Measurements from ENCODE around the gene SEMA6A. TPM values are rescaled to one million over a fixed set of nuclear protein-coding genes. Genes with fewer than 3 reads are reported as not detected.

The SEMA6A gene, protein sequence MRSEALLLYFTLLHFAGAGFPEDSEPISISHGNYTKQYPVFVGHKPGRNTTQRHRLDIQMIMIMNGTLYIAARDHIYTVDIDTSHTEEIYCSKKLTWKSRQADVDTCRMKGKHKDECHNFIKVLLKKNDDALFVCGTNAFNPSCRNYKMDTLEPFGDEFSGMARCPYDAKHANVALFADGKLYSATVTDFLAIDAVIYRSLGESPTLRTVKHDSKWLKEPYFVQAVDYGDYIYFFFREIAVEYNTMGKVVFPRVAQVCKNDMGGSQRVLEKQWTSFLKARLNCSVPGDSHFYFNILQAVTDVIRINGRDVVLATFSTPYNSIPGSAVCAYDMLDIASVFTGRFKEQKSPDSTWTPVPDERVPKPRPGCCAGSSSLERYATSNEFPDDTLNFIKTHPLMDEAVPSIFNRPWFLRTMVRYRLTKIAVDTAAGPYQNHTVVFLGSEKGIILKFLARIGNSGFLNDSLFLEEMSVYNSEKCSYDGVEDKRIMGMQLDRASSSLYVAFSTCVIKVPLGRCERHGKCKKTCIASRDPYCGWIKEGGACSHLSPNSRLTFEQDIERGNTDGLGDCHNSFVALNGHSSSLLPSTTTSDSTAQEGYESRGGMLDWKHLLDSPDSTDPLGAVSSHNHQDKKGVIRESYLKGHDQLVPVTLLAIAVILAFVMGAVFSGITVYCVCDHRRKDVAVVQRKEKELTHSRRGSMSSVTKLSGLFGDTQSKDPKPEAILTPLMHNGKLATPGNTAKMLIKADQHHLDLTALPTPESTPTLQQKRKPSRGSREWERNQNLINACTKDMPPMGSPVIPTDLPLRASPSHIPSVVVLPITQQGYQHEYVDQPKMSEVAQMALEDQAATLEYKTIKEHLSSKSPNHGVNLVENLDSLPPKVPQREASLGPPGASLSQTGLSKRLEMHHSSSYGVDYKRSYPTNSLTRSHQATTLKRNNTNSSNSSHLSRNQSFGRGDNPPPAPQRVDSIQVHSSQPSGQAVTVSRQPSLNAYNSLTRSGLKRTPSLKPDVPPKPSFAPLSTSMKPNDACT
- total RNA-seq = 0.27 and 0.99 TPM in 2 replicates
- polyA plus RNA-seq (2012) = 1.9 TPM

GRCh38 chr5:116574367-116575325, at the start of gene SEMA6A:
TSS of gene SEMA6A (minus strand) at chr5:116574823. CDS start at chr5:116504944, 69,879 bp downstream.
- peak; percentile 81 for DNase-seq (ENCODE audit: low read depth)

GRCh38 chr5:116622375-116623050, 47.9 kb upstream of the SEMA6A start:
- no peak for DNase-seq (ENCODE audit: low read depth)

GRCh38 chr5:116621599-116621998, 47.0 kb upstream of the SEMA6A start:
- no peak for DNase-seq (ENCODE audit: low read depth)

GRCh38 chr5:116616876-116617275, 42.3 kb upstream of the SEMA6A start:
- no peak for DNase-seq (ENCODE audit: low read depth)

- no peak for DNase-seq (ENCODE audit: low read depth)
Measured at GRCh38 chr5:116614603-116614920, 39.9 kb upstream of the SEMA6A start.

- no peak for DNase-seq (ENCODE audit: low read depth)
Measured at GRCh38 chr5:116613445-116613844, 38.8 kb upstream of the SEMA6A start.

DNA sequence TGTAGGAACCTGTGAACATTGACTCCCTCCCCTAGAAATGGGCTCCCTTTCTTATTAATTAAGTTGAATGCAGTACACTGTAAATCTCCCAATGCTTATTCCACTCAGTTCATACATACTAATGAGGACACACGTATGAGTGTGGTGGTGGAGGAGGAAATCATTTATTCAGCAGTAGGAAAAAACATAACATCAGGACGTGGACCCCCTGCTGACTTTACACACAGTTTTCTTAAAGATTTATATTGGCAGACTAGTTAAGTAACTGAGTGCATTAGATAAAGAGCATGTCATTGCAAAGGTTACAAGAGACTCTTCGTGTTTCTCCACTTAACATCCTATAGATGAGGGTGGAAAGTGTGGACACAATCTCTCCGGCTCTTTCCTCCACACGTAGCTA, 37.8 kb upstream of the SEMA6A start:
- no peak for DNase-seq (ENCODE audit: low read depth)

GRCh38 chr5:116605310-116606070, 30.9 kb upstream of the SEMA6A start:
- DNase-seq (ENCODE audit: low read depth) = no peak

GRCh38 chr5:116604805-116605204, 30.2 kb upstream of the SEMA6A start:
- DNase-seq (ENCODE audit: low read depth) = no peak

DNA sequence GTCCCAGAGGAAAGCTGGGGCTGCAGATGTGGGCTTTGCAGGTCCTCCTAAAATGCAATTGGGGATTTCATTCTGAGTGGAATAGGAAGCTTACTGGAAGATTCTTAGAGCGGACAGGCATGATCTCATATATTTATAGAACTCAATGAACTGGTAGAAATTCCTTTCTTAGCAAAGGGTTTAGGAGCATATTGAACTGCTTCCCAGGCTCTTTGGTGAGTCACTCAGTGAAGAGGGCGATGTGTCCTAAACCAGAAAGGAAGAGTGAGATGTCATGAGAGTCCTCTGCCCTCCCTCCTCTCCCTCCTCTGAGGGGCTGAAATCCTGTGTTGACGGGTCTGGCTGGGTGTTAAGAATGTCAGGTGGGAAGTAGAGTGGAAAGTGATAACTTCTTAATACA, 26.3 kb upstream of the SEMA6A start:
- no peak for DNase-seq (ENCODE audit: low read depth)

DNA sequence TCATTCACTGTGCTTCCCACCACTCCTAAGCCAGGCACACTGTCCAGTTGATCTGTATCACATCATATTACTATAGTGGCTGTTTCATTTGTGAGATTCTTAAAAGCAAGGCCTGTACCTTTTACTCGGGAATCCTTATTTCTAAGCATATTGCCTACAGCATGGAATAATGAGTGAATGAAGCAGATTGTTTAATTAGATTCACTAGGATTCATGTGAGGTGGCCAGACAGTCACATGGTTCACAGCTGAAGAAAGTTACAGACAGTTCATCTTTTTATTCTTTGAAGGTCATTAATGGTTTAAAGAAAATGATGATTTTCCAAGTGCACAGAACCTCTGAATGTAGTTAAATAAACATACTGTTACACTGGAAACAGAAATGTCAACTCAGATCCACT, 24.3 kb upstream of the SEMA6A start:
- DNase-seq (ENCODE audit: low read depth) = no peak

GRCh38 chr5:116595498-116595897, 20.9 kb upstream of the SEMA6A start:
- no peak for DNase-seq (ENCODE audit: low read depth)

- no peak for DNase-seq (ENCODE audit: low read depth)
Measured at GRCh38 chr5:116593340-116593739, 18.7 kb upstream of the SEMA6A start.

DNA sequence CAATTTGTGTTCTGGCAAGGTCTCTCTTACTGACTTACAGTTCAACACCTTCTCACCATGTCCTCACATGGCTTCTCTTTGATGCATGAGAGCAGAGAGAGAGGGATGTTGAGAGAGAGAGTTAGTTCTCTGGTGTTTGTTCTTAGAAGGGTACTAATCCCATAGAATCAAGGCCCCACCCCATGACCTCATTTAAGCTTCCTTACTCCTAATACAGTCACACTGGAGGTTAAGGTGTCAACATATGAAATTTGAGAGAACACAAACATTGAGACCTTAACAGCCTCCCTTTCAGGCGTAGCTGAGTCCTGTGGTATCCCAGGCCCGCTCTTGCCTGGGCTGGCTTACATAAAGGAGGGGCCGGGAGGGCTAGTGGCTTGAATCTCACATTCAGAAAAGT, 10.6 kb upstream of the SEMA6A start:
- DNase-seq (ENCODE audit: low read depth) = no peak

- DNase-seq (ENCODE audit: low read depth) = no peak
Measured at GRCh38 chr5:116583862-116584222, 9.2 kb upstream of the SEMA6A start.

GRCh38 chr5:116583085-116583861, 8.7 kb upstream of the SEMA6A start:
- no peak for DNase-seq (ENCODE audit: low read depth)

- no peak for DNase-seq (ENCODE audit: low read depth)
Measured at GRCh38 chr5:116581910-116582309, 7.3 kb upstream of the SEMA6A start.

GRCh38 chr5:116579144-116579543, 4.5 kb upstream of the SEMA6A start:
- no peak for DNase-seq (ENCODE audit: low read depth)

- DNase-seq (ENCODE audit: low read depth) = no peak
Measured at GRCh38 chr5:116578676-116579075, 4.1 kb upstream of the SEMA6A start.

Measured in myocyte (in vitro differentiated cells).